Measurements from ENCODE around the gene LRCH1. TPM values are rescaled to one million over a fixed set of nuclear protein-coding genes. Genes with fewer than 3 reads are reported as not detected.
A peak's percentile ranks its signal among the peaks of the same experiment; 100 is the strongest.

LRCH1 gene
- total RNA-seq, 2 experiments from 2014 or later, result 16.9 to 17.9 TPM

DNA sequence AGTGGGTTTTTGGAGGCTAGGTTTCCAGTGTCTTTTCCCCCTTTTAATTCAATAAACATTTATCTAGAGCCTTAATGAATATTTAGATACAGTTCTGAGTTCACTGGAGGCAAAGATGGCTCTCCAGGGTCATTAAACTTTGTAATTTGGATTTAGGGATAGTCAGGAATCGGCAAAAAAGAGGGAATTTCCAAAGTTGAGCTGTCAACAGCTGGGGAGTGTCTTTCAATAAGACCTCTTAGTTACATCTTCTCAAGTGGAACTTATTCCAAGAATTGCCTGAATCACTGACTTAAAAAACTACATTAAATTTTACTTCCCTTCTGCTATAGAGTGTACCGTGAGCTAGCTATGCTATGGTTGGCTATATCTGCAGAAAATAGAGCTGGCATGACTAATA lies 2.0 kb downstream of the LRCH1 start:
- ChIA-PET CTCF (interaction anchor here (0.7 to 1.4 kb wide), 8 partner anchors 11 to 254 kb away, joined by 3 to 6 read pairs (median 3); no protein-coding TSS in a partner anchor), POLR2A (interaction anchor here (1.1 kb wide), 1 partner anchor 23 kb away, joined by 3 read pairs; no protein-coding TSS in a partner anchor)
- Mint-ChIP-seq H3K4me1 (ENCODE audit: low read depth) (peaks cover 42% of the 10 kb centered on the region), H3K4me3 (peak overlapping the region; percentile 90), H3K27ac (peak overlapping the region; percentile 87), H3K27me3 (no peaks in the 10 kb centered on the region), H3K9me3 (no peaks in the 10 kb centered on the region), H3K36me3 (no peaks in the 10 kb centered on the region)
- DNase-seq, result no peak
- intact Hi-C loops (cut with micrococcal nuclease), result loop anchor here (1.0 to 5.0 kb wide), 7 partner anchors 23 to 378 kb away; partner anchors contain the start of gene ESD

GRCh38 chr13:46555722-46556417 lies 2.9 kb downstream of the LRCH1 start:
- H3K36me3 Mint-ChIP-seq, result no peaks in the 10 kb centered on the region
- DNase-seq, result no peak
- H3K4me1 Mint-ChIP-seq (ENCODE audit: low read depth), result peaks cover 42% of the 10 kb centered on the region
- intact Hi-C loops (cut with micrococcal nuclease), result loop anchor here (2.0 kb wide), 2 partner anchors 51 to 63 kb away; no protein-coding TSS in a partner anchor
- ChIA-PET POLR2A (interaction anchor here (1.1 kb wide), 1 partner anchor 22 kb away, joined by 3 read pairs; no protein-coding TSS in a partner anchor), CTCF (interaction anchor here (0.6 to 1.4 kb wide), 6 partner anchors 11 to 98 kb away, joined by 3 to 7 read pairs (median 3); no protein-coding TSS in a partner anchor)
- no peak overlapping the region for H3K27ac Mint-ChIP-seq
- no peak overlapping the region for H3K4me3 Mint-ChIP-seq
- H3K27me3 Mint-ChIP-seq, result no peaks in the 10 kb centered on the region
- H3K9me3 Mint-ChIP-seq, result no peaks in the 10 kb centered on the region

DNA sequence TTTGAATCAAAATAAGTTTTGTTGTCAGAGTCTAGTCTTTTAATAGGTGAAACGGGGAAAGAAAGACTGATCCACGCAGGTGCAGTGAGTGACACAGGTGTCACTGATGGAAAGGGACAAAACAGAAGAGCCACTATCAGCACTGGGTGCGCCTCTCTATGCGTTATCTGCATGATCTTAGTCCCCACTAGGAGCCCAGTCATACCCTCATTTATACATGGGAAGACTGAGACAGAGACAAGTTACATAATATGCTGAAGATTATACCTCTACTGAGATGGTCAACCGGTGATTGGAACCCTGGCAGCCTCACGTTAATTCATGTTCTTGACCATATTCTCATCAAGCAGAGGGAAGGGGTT lies 3.4 kb downstream of the LRCH1 start:
- H3K9me3 Mint-ChIP-seq, result no peaks in the 10 kb centered on the region
- no peak overlapping the region for H3K4me3 Mint-ChIP-seq
- no peak for DNase-seq
- CTCF ChIA-PET, result interaction anchor here (0.6 to 1.1 kb wide), 2 partner anchors 13 to 97 kb away, joined by 3 to 7 read pairs; no protein-coding TSS in a partner anchor
- H3K27ac Mint-ChIP-seq, result no peak overlapping the region
- intact Hi-C loops (cut with micrococcal nuclease), result no loop called here
- POLR2A ChIA-PET, result no interaction called here
- H3K4me1 Mint-ChIP-seq (ENCODE audit: low read depth), result peaks cover 42% of the 10 kb centered on the region
- no peaks in the 10 kb centered on the region for H3K27me3 Mint-ChIP-seq
- H3K36me3 Mint-ChIP-seq, result no peaks in the 10 kb centered on the region

GRCh38 chr13:46559272-46559805 lies 6.4 kb downstream of the LRCH1 start:
- Mint-ChIP-seq H3K9me3 (no peaks in the 10 kb centered on the region), H3K36me3 (no peaks in the 10 kb centered on the region), H3K27ac (no peak overlapping the region), H3K27me3 (no peaks in the 10 kb centered on the region), H3K4me1 (ENCODE audit: low read depth) (peaks cover 28% of the 10 kb centered on the region), H3K4me3 (no peak overlapping the region)
- intact Hi-C loops (cut with micrococcal nuclease), result no loop called here
- DNase-seq, result no peak
- POLR2A ChIA-PET, result no interaction called here
- CTCF ChIA-PET, result no interaction called here

GRCh38 chr13:46560778-46561177 lies 7.8 kb downstream of the LRCH1 start:
- Mint-ChIP-seq H3K27ac (no peak overlapping the region), H3K36me3 (no peaks in the 10 kb centered on the region), H3K27me3 (no peaks in the 10 kb centered on the region), H3K4me3 (no peak overlapping the region), H3K4me1 (ENCODE audit: low read depth) (peaks cover 16% of the 10 kb centered on the region), H3K9me3 (no peaks in the 10 kb centered on the region)
- intact Hi-C loops (cut with micrococcal nuclease), result no loop called here
- ChIA-PET CTCF (interaction anchor here (1.2 to 2.1 kb wide), 2 partner anchors 9 to 160 kb away, joined by 3 to 13 read pairs; no protein-coding TSS in a partner anchor), POLR2A (interaction anchor here (0.8 kb wide), 1 partner anchor 9 kb away, joined by 3 read pairs; no protein-coding TSS in a partner anchor)
- DNase-seq, result no peak

- H3K27ac Mint-ChIP-seq, result no peak overlapping the region
- POLR2A ChIA-PET, result interaction anchor here (0.8 kb wide), 1 partner anchor 9 kb away, joined by 3 read pairs; no protein-coding TSS in a partner anchor
- CTCF ChIA-PET, result interaction anchor here (1.2 to 2.1 kb wide), 2 partner anchors 10 to 160 kb away, joined by 3 to 13 read pairs; no protein-coding TSS in a partner anchor
- no peaks in the 10 kb centered on the region for H3K36me3 Mint-ChIP-seq
- peaks cover 13% of the 10 kb centered on the region for H3K4me1 Mint-ChIP-seq (ENCODE audit: low read depth)
- intact Hi-C loops (cut with micrococcal nuclease), result no loop called here
- DNase-seq, result no peak
- H3K4me3 Mint-ChIP-seq, result no peak overlapping the region
- H3K9me3 Mint-ChIP-seq, result no peaks in the 10 kb centered on the region
- H3K27me3 Mint-ChIP-seq, result no peaks in the 10 kb centered on the region
Observed at GRCh38 chr13:46561286-46561685, 8.3 kb downstream of the LRCH1 start.

DNA sequence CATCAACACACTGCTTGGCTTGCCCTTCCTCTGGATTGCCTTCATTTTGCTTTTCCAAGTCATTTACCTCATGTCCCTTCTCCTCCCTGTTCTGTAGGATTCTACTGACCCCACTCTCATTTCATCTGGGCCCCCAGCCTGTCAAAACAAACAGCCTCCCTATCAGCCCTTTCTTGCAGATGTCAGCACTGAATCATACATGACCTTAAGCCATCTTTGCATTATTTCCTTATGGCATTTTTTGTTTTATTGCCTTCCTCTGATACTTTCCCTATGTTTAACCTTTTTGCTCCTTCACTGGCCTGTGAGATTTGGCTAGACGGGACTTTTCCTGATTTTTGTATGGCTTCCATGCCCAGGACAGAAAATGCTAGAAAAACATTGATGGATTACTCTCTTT lies 8.7 kb downstream of the LRCH1 start:
- H3K27ac Mint-ChIP-seq, result no peak overlapping the region
- peaks cover 13% of the 10 kb centered on the region for H3K4me1 Mint-ChIP-seq (ENCODE audit: low read depth)
- no peaks in the 10 kb centered on the region for H3K9me3 Mint-ChIP-seq
- POLR2A ChIA-PET, result no interaction called here
- H3K4me3 Mint-ChIP-seq, result no peak overlapping the region
- CTCF ChIA-PET, result interaction anchor here (1.2 to 2.1 kb wide), 2 partner anchors 10 to 159 kb away, joined by 3 to 13 read pairs; no protein-coding TSS in a partner anchor
- intact Hi-C loops (cut with micrococcal nuclease), result no loop called here
- no peaks in the 10 kb centered on the region for H3K36me3 Mint-ChIP-seq
- no peaks in the 10 kb centered on the region for H3K27me3 Mint-ChIP-seq
- no peak for DNase-seq

DNA sequence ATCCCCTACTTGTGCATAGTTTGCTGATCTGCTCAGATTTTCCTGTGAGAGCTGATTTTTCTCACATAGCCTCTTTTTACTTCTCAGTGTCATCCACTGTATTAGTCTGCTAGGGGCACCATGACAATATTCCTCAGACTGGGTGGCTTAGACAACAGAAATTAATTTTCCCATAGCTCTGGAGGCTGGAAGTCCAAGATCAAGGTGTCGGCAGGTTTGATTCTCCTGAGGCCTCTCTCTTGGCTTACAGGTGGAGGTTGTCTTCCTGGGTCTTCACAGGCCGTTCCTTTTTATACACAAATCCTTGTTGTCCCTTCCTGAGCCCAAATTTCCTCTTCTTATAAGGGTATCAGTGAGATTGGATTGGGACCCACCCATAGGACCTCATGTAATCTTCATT lies 9.2 kb downstream of the LRCH1 start:
- Mint-ChIP-seq H3K4me3 (no peak overlapping the region), H3K4me1 (ENCODE audit: low read depth) (peaks cover 11% of the 10 kb centered on the region)
- POLR2A ChIA-PET, result no interaction called here

DNA sequence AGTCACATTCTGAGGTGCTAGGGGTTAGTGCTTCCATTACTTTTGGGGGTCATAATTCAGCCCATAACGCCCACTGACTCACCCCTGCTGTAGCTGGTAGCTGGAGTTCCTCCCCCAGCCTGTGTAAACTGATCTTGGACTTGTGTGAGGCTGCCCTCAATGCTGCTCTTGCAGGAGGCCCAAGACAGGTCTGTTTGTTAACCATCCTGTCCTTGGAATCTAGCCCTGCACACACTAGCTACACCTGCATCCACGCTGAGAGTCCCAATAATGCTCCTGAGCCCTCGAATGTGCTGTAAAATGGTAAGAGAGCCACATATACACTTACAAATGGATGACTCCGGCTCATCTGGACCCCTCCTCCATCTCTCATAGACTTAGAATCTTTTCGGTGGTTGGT lies 9.6 kb downstream of the LRCH1 start:
- intact Hi-C loops (cut with micrococcal nuclease), result no loop called here
- H3K4me1 Mint-ChIP-seq (ENCODE audit: low read depth), result peaks cover 10% of the 10 kb centered on the region
- no peak for DNase-seq
- no peaks in the 10 kb centered on the region for H3K36me3 Mint-ChIP-seq
- H3K27me3 Mint-ChIP-seq, result no peaks in the 10 kb centered on the region
- POLR2A ChIA-PET, result no interaction called here
- no peaks in the 10 kb centered on the region for H3K9me3 Mint-ChIP-seq
- H3K27ac Mint-ChIP-seq, result no peak overlapping the region
- CTCF ChIA-PET, result interaction anchor here (1.1 kb wide), 1 partner anchor 11 kb away, joined by 4 read pairs; no protein-coding TSS in a partner anchor
- no peak overlapping the region for H3K4me3 Mint-ChIP-seq

More for the DNA sequence above, 9.2 kb downstream of the LRCH1 start:
- Mint-ChIP-seq H3K27ac (no peak overlapping the region), H3K9me3 (no peaks in the 10 kb centered on the region), H3K36me3 (no peaks in the 10 kb centered on the region), H3K27me3 (no peaks in the 10 kb centered on the region)
- DNase-seq, result no peak
- CTCF ChIA-PET, result no interaction called here
- intact Hi-C loops (cut with micrococcal nuclease), result no loop called here

- Mint-ChIP-seq H3K36me3 (no peaks in the 10 kb centered on the region), H3K27me3 (no peaks in the 10 kb centered on the region), H3K4me3 (no peak overlapping the region), H3K4me1 (ENCODE audit: low read depth) (peaks cover 11% of the 10 kb centered on the region), H3K27ac (no peak overlapping the region), H3K9me3 (no peaks in the 10 kb centered on the region)
- intact Hi-C loops (cut with micrococcal nuclease), result no loop called here
- CTCF ChIA-PET, result interaction anchor here (1.1 to 2.6 kb wide), 3 partner anchors 11 to 161 kb away, joined by 3 to 15 read pairs (median 4); partner anchors contain the start of gene LRCH1
- POLR2A ChIA-PET, result interaction anchor here (0.6 to 1.0 kb wide), 2 partner anchors 29 to 151 kb away, joined by 3 to 5 read pairs; no protein-coding TSS in a partner anchor
- no peak for DNase-seq
Observed at GRCh38 chr13:46565808-46566750, 13.1 kb downstream of the LRCH1 start.

GRCh38 chr13:46567671-46568070 lies 14.7 kb downstream of the LRCH1 start:
- H3K4me1 Mint-ChIP-seq (ENCODE audit: low read depth), result peaks cover 24% of the 10 kb centered on the region
- ChIA-PET POLR2A (no interaction called here), CTCF (no interaction called here)

More at GRCh38 chr13:46567671-46568070, 14.7 kb downstream of the LRCH1 start:
- Mint-ChIP-seq H3K9me3 (no peaks in the 10 kb centered on the region), H3K27me3 (no peaks in the 10 kb centered on the region), H3K27ac (no peak overlapping the region), H3K4me3 (no peak overlapping the region), H3K36me3 (no peaks in the 10 kb centered on the region)
- DNase-seq, result no peak
- intact Hi-C loops (cut with micrococcal nuclease), result no loop called here
